HG03196 (cell line): ENCODE measurements around the gene ECT2.
"Not testable (repeated sequence)": the region's sequence is repeated elsewhere in the genome, so short reads cannot be mapped to it uniquely, and the experiment has no call there.

Experiments
- ATAC-seq: cut with Tn5 transposase; IDR thresholded peaks from one replicate; pipeline ENCODE4 v1.9.1; 2021; ENCODE audit not compliant: unreplicated experiment

Gene ECT2, protein sequence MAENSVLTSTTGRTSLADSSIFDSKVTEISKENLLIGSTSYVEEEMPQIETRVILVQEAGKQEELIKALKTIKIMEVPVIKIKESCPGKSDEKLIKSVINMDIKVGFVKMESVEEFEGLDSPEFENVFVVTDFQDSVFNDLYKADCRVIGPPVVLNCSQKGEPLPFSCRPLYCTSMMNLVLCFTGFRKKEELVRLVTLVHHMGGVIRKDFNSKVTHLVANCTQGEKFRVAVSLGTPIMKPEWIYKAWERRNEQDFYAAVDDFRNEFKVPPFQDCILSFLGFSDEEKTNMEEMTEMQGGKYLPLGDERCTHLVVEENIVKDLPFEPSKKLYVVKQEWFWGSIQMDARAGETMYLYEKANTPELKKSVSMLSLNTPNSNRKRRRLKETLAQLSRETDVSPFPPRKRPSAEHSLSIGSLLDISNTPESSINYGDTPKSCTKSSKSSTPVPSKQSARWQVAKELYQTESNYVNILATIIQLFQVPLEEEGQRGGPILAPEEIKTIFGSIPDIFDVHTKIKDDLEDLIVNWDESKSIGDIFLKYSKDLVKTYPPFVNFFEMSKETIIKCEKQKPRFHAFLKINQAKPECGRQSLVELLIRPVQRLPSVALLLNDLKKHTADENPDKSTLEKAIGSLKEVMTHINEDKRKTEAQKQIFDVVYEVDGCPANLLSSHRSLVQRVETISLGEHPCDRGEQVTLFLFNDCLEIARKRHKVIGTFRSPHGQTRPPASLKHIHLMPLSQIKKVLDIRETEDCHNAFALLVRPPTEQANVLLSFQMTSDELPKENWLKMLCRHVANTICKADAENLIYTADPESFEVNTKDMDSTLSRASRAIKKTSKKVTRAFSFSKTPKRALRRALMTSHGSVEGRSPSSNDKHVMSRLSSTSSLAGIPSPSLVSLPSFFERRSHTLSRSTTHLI

DNA sequence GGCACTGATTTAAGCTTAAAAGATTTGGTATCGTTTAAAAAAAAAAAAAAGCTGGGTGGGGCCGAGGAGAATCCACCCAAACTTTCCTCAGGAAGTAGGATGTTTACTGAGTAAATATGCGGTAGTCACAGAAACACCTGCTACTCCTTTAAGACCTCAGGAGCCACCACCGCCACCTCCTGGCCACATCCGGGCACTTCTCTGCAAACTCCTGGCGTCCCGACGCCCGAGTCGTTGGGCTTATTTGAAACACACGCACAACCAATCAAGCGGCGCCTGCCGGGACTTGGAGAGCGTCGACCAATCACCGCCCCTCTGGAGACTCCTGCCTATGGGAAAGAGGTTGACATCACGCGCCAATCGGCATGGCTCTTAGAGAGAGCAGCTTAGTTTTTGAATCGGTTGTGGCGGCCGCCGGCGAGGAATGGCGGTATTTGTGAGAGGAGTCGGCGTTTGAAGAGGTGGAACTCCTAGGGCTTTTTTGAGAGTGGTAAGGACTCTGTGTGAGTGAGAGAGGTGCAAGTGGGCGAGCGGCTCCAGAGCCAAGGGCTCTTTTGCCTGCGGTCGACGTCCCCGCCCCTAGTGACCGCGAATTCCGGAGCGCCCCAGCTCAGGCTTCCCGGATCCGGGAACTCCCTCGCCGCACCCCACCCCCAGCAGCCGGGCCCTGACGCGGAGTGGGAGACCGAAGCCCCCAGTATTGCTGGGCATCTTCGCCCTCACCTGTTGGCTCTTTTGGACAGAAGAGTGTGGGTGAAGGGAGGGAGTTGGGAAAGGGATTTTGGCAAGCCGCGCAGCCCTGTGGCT is at the start of gene ECT2:
TSS of gene ECT2 (plus strand) at position 359 of the 807 bp plus-strand sequence. CDS start 3,805 bp downstream, outside the sequence.
- ATAC-seq: peak; percentile 98

DNA sequence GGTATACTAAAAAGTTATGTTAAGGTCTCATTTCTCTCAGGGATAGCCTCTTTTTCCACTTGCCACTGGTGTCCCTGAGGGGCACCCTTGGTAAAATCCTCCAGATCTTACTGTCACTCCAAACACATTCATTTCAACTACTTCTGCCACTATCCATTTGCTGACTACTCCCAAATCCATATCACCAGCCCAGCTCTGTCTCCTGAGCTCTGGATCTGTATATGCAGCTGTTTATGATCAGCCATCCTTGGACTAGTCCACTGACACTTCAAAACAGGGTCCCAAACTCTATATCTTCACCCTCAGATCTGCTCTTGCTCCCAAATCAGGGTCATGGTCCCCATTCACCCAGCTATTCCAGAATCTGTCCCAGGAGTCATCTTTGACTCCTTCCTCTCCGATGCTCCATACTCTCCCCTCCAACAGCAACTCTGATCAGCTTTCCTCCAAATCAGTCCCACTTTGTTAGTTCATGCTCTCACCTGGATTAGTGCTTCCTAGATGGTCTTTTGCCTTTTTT is 49.5 kb upstream of the ECT2 start:
- no peak for ATAC-seq

DNA sequence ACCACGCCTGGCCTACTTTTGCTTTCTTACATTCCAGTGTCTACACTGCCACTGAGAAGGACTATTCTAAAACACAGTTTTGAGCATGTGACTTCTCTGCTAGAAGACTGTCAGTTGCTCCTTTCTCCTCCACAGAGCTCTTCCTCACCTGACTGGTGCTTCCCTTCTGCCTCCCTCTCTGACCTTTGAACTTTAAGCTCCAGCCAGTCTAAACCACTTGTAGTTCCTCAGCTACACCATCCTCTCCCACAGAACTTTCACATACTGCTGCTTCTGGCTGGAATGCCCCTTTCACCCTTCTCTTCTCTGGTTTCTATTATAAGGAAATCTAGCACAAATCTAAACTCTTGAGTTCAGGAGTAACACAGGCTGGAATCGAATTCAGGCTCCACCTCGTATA is 48.8 kb upstream of the ECT2 start:
- ATAC-seq: no peak

DNA sequence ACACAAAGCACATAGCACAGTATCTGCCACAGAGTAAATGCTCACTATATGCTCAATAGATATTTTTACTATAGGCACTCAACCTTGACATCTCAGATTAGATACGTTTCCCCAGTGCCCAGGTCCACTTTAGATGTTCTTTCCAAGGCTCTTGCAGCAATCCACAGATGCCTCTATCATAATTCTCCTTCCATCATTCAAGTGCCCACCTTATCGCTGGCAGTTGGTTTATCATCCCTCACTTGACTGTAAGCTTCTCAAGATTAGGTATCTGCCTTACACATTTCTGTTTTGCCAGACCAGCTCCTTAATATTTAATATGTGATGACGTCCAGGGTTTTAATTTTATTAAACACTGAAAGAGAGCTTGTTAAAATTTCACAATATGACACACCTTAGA is 48.3 kb upstream of the ECT2 start:
- ATAC-seq: no peak

DNA sequence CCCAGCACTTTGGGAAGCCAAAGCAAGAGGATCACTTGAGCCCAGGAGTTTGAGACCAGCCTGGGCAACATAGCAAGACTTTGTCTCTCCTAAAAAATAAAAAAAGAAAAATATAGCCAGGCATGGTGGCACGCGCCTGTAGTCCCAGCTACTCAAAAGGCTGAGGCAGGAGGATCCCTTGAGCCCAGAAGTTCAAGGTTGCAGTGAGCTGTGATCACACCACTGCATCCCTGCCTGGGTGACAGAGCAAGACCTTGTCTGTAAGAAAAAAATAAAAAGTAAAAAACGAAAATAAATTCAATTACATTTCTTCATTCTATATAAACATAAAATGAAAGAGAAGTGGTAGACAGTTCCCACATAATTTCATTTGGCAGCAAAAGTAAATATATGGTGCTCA is 47.8 kb upstream of the ECT2 start:
- ATAC-seq: not testable (repeated sequence)

DNA sequence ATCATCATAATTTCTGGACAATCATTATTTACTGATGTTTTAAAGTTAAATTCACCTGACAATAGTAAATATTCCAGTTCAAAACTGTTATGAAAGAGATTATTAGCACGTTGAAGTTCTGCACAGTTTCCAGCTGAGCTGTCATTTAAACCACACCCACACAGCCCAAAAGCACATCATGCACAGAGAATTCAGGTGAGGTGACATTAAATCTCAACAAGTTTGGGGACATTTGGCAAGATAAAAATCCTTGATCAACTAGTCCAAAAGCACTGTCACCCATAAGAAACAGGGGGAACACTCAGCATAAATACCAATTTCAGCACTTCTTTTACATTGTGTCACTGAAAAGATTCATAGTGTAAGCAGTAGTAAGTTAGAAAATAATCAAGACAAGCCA is 46.5 kb upstream of the ECT2 start:
- no peak for ATAC-seq

DNA sequence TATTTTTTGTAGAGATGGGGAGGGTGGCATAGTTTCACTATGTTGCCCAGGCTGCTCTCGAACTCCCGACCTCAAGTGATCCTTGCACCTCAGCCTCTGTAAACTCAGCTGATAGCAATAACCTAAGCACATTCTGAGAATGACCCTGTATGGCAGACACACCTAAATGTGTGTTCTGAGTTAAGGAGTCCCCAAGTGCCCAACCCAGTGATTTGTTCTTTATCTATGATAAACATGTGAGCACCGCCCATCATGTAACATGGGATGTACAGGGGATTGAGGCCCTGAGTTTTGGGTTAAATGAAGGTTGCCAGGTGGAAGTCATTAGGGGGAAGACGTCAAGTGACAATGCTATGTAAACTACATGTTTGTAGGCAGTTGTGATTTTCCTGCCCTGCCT is 45.4 kb upstream of the ECT2 start:
- ATAC-seq: no peak

DNA sequence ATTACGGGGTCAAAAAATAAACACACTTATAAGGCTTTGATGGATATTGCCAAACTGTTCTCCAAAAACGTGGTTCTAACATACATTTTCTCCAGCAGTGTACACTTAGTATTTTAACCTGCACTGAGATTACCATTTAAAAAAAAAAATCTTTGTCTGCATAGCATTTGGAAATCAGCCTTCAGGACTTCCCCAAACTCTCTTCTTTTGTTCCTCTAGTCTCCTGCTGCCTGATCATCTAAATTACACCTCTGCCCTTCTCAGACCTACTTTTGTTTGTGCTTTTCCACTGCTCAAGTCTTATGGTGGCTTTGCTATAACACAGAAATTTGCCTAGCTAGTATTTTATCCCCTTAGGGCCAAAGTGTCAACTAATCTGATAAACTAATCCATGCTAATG is 43.5 kb upstream of the ECT2 start:
- no peak for ATAC-seq

DNA sequence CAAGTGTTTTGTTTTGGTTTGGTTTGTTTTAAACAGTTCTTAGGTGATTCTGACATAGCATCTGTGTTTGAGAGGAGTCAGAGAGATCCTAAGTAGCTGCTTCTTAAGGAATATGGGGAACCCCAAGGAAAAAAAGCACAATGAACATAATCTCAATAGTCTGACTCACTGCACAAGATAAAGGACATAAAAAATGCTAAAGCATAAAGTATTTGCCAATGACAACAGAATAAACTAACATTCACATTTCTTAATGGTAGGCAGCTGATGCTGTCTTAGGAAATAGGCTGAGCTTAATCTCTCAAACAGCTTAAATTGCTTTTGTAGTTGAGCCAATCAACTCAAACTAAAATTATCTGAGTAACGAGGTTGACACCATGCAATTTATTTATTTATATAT is 42.6 kb upstream of the ECT2 start:
- no peak for ATAC-seq

DNA sequence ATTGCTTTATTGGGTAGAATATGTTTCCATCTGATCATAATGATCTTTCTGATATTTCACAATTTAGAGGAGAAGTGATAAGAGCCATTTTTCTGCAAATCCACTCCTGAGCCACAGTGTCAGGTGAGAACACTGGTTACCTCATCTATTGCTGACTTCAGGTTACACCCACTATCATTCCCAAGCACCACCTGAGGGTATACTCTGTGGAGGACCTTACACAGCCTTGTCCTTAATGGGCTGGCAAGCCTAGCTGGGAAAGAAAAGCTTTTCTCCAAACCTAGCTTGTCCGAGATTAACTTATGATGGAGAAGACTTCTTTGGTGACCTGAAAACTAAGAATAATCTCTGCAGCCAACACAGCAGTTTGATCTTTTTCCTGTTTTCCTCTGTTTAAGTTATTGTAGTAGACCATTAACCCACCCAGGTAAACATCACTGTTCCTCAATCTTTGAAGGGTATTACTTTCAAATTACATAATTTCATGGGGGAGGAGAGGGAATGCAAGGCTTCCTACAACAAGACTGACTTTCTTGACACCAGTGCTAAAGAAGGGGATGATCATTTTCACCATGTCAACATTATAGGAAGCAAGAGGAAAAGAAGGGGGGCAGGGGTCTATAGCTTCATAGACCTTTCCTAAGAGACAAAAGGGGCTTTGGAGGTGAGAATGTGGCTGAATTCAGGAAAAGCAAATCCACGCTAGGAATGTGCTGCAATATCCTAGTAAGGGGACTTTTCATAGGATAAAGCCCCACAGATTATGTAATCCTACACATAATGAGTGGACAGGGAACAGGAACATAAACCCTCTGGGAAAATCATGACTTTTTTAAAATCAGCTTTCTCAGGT is 41.4 kb upstream of the ECT2 start:
- no peak for ATAC-seq

DNA sequence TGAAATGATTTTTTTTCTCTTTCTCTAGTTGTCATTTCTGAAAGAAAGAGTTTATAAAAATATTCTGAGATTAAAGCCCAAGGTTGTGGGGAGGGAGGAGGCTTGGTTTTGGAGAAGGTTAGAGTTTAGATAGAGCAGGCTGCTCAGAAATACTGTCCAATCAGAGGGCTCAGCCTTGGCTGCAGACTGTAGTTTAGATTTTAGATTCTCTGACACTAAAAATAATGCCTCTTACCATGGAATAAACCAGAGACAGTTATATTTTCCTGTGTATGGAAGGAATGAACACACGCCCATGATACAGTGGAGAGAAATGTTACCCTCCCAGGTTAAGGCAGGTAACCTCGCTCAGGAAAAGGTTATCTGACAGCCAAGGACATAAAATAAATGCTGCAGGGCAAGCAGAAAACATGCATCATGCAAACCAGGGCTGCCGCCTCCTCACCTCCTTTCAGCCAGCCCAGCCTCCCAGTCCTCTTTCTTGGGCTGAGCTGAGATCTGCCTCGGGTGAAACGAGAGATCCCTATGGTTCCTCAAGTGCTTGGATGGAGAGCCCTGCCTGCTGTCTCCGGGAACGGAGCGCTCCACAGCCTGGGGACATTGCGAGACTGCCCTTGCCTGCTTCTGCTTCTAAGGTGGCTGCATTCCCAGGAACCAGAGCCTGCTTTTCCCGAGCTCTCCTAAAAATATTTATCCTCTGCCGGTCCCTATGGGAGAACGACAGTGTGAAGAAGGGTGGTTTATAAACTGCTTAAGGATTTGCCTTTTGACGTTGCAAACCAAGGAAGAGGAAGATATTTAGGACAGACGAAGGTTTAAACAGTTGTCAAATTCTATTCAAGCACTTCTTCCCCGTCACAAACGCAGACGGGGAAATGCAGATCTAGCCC is 40.5 kb upstream of the ECT2 start:
- ATAC-seq: no peak

DNA sequence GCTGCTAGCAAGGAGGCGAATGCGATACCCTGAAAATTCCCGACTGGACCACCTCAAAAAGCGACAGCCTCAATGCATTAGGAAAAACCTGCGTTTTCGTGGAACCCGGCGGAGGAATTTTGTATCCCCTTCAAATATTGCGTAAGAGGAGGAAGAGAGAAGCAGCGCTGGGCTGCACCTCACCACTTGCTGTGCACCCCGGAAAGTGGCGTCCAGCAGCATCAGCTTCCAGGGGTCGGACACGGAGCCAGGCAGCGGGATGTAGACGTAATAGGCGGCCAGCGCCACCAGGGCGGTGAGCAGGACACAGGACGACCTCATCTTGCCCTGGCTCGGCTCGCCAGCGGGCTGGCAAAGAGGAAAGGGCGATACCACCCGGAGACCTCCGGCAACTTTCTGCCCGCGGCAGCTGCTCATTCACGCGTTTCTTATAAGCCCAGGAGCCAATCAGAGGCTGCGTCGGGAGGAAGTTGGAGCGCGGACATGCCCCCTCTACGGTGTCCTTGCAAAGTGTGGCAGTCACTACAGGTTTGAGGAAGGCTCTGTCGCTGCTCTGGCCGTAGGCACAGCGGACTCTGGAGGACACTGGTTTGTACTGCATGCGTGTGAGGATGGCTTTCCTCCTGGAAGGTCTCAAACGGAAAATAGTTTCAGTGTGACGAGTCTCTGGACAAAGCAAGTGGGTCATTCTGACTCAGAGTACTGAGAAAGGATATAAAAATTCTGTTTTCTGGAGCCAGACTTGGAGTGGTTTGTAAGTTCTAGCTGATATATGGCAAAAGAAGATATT is 39.7 kb upstream of the ECT2 start, which contains the start of gene NCEH1:
TSS of gene NCEH1 (minus strand) at position 404 of the 790 bp plus-strand sequence. CDS start at position 321, 83 bp downstream.
- ATAC-seq: peak; percentile 100

DNA sequence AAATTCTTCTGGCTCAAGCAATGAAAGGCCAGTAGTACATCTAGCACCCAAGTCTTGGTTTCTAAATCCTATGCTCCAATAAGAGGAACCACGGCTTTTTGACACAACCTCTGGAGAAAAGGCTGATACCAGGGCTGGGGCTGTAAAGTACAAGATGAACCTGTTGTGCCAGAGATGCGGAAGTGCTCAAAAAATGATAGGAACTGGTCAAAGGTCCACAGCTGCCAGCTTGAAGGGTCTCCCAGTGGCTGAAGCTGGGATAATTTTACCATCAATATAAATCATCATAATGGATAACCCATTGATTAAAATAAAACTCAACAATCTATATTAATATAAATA is 39.1 kb upstream of the ECT2 start:
- ATAC-seq: peak; percentile 1

DNA sequence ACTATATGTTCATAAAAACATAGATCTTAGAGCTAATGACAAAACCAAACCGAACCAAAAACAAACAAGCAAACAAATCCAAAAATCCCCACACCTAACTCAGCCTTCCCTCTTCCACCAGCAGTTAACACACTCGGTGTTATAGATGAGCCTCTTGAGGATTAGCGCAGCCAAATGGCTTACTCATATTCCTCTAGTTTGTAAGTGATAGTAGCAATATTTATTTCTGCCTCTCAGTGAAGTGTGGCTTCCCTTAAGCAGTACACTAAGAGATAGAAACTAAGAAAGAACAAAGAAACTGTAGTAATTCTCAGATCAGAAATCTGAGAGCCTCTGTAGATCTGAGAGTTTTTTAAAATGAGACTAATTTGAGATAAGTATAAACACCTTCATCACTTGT is 37.2 kb upstream of the ECT2 start:
- no peak for ATAC-seq

DNA sequence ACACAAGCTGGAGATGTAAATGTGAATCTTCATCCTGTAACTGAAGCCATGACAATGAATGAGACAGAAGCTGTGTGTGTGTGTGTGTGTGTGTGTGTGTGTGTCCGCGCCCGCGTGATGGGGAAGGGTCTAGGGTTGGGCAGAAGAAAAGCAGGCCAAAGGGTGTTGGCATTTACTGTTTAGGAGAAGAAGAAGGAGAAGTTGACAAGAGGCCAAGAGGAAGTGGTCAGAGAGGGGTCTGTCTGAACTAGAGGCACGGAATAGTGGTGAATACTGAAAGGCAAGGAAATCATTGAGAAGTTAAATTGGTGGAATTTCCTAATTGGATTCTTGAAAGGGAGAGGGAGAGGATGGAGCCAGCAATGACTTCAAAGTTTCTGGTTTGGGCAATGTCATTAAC is 34.0 kb upstream of the ECT2 start:
- no peak for ATAC-seq

DNA sequence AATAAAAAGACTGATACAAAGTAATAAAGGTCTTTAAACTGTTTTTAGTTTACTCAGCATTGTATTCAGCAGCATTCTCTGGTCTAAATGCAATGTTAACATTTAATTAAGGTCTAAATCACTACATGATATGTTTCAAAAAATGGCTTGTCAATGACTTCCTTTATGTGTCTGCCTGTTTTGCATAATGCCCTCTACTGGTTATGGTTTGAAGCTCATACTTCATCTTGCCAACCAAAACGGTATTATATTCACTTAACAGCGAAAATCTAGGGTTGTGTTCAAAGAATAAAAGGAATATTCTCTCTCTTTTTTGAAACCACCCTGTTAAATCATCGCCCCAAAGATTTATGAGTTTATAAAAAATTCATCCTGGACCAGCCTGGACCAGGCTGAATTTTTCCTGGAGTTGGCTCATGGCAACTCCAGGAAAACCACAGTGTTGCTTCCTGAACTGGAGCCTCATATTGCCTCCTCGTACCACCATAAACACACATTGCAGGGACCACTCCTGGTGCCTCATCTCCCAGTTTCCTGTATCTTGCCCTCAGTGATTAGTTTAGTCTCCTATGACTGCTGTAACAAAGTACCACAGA is 32.9 kb upstream of the ECT2 start:
- ATAC-seq: no peak

DNA sequence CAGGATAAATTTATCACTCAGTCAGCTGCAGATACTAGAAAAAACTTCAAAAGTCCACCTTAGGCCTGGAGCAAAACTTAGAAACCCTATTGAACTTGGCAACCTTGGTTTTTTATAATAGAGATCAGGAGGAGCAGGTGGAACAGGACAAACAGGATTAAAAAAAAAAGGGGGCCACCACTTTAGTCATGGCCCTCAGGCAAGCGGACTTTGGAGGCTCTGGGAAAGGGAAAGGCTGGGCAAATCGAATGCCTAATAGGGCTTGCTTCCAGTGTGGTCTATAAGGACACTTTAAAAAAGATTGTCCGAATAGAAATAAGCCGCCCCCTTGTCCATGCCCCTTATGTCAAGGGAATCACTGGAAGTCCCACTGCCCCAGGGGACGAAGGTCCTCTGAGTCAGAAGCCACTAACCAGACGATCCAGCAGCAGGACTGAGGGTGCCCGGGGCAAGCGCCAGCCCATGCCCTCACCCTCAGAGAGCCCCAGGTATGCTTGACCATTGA is 27.9 kb upstream of the ECT2 start:
- not testable (repeated sequence) for ATAC-seq

DNA sequence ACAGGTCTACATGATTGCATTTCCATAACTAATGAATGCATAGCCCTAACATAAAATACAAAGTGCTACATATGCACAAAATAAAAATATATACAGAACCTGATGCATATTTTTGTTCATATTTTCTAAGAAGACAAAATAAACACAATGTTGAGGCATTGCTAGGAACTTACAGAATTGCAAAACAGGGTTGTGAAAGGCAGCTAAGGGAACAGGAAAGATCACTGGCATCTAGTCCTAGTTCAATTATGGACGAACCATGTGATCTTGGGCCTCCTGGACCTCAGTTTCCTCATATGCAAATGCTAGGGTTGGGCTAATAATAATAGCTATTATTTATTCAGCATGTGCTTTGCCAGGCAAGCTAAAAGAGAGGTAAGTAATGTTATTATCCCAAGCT is 24.1 kb upstream of the ECT2 start:
- no peak for ATAC-seq
